GM21447 (cell line): ENCODE data around the gene TEX13B.
"Not testable (repeated sequence)": the region's sequence is repeated elsewhere in the genome, so short reads cannot be mapped to it uniquely, and the experiment has no call there.

Experiments
- ATAC-seq: cut with Tn5 transposase; IDR thresholded peaks from one replicate; pipeline ENCODE4 v1.9.1; 2021; ENCODE audit not compliant: unreplicated experiment

TEX13B gene, protein sequence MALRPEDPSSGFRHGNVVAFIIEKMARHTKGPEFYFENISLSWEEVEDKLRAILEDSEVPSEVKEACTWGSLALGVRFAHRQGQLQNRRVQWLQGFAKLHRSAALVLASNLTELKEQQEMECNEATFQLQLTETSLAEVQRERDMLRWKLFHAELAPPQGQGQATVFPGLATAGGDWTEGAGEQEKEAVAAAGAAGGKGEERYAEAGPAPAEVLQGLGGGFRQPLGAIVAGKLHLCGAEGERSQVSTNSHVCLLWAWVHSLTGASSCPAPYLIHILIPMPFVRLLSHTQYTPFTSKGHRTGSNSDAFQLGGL

DNA sequence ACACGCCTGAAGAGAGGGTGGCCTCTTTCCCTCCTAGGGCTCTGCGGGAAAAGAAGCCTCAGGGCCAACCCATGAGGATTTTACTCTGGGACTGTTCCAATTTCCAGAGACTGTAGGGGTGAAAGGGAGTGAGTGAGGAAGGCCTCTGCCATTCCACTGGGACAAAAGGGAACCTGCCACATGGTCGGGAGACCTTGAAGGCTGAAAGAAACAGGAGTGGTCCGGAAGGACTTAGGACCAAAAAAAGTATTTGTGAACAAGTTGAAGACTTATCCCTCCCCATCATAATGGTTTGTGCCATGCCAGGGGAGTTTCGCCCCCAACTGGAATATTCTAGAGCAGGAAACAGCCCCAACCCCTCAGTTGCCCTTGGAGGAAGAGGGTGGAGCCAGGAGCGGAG is at the start of gene TEX13B:
TEX13B (minus strand) TSS at position 15 of the 400 bp plus-strand sequence. CDS start 243 bp downstream, outside the sequence.
- no peak for ATAC-seq

DNA sequence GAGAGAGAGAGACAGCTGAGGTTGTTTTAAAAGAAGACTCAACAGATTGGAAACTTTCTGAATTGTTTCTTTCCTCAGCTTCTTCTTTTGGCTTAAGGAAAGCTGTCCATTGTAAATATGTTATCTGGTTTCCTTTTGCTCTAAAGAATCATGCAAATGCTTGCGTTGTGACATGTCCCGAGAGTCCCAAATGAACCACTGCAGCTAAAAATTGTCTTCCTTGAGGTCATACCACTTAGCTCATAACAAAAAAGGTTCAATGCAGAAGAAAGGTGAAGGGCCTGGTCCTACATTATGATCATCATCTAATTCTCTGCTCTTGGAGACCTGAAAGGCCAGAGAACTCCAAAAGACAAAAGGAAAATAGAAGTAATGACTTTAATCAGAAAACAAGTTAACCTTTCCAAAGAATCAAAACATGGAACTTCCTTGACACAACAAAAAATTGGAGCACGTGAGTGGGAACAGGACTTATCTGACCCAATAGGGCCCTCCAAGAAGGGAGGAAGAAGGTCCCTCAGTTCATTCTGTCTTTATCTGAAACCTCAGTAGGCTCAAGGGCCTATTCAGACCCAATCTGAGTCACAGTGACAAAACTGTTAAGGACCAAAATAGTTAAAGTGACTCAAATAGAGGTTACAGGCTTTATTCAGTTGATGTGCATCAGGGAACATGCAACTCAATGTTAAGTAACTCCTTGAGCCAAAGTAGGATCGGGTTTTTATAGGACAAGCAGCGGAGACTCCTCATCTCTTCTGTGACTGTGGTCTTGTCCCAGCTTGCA is 48.0 kb upstream of the TEX13B start:
- no peak for ATAC-seq

DNA sequence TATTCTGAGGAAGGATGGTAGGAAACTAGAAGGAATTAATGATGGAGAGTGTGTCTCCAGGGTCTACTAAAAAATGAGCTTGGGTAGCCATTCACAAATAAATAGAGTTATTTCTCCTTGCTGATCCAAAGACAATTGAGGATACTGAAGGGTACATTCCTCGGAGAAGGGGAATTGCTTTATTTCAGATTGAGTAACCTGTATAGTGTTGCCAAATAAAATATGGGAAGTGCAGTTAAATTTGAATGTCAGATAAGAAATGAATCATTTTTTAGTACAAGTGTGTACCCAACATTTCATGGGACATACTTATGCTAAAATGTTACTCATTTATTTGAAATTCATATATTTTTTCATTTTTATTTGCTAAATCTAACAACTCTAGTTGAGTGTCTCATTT is 46.7 kb upstream of the TEX13B start:
- no peak for ATAC-seq

DNA sequence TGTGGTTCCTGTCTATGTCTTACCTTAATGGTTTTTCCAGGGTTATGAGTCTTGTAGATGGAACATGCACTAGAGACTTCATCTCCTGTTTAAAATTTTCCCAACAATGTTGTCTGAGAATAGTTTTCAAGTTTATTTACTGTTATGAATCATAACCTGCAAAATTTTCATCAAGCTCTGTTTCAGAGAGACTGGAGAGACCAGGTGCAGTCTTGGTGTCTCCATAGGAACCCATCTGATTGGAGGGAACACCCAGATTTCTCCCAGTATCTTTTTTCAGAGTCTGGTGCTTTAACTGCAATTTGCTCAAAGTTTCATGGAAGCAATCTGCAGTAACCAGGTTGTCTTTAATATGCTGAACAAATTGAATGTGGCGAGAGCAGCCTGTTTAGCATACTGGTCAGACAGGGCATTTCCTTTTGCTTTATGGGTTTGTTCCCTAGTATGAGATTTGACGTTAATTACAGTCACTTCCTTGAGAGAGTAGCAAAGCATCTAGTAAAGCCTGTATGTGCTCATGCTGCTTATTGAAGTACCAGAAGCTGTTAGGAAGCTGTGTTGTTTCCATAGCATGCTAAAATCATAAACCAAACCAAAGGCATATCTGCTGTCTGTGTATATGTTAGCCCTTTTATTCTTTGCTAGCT is 43.9 kb upstream of the TEX13B start:
- ATAC-seq: no peak

DNA sequence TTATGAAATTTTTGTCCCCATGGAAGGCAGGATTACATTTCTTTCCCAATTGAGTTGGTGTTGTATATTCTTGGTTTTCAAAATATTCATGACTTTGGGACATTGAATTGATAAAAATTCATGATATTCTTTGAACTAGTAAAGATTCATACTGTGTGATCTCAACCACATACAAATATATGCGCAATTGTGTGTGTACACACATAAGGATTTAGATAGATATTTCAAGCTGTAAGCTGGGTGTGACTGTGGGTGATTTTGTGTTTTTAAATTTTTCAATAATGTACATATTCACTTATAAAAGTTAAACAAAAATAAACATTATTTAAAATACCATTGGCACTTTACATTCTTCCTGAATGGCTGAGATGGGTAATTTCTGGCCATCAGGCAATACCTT is 43.2 kb upstream of the TEX13B start:
- no peak for ATAC-seq

- ATAC-seq: no peak
These were observed 40.4 kb upstream of the TEX13B start for GRCh38 chrX:108022491-108023089.

GRCh38 chrX:108020631-108021030 is 38.5 kb upstream of the TEX13B start:
- ATAC-seq: no peak

GRCh38 chrX:108019382-108019875 is 37.3 kb upstream of the TEX13B start:
- ATAC-seq: no peak

- no peak for ATAC-seq
These were observed 36.6 kb upstream of the TEX13B start for GRCh38 chrX:108018656-108019381.

DNA sequence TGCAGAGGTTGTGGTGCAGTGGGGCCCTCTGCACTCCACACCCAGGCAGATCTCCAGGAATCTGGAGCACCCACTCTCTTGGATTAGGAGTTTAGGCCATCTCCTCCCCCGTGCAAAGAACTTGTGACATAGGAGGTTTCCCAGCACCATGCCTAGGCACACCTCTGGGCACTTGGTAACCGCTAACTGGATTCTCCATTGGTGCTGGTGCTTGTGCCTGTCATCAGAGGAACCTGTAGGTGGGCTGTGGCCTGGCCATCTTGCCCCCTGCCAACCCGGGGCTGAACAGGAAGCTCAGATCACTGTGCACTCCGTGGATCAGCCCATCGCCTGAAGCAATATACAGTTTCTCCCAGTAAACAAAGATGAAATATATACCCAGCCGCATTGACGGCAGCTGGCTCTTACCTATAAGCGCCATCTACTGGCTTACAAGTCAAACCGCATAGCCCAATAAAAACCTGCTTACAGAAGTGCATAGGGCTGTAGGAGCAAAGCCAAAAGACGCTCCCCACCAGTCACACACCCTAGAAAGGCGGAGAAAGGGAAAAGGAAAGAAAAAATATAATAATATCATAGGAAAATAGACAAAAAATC is 19.1 kb upstream of the TEX13B start:
- ATAC-seq: no peak

DNA sequence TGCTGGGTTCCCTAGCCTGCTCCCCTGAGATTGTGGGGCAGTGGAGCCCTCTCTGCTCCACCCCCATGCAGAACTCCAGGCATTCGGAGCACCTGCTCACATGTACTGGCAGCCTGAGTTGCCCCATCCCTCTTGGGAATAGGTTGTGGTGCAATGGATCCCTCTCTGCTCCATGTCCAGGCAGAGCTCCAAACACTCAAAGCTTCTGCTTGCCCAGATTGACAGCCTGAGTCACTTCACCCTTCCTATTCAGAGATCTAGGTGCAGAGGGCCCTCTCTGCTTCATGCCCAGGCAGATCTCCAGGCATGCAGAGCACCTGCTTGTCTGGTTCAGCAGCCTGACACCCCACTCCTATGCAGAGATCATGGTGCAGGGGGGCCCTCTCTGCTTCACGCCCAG is 18.6 kb upstream of the TEX13B start:
- no peak for ATAC-seq

DNA sequence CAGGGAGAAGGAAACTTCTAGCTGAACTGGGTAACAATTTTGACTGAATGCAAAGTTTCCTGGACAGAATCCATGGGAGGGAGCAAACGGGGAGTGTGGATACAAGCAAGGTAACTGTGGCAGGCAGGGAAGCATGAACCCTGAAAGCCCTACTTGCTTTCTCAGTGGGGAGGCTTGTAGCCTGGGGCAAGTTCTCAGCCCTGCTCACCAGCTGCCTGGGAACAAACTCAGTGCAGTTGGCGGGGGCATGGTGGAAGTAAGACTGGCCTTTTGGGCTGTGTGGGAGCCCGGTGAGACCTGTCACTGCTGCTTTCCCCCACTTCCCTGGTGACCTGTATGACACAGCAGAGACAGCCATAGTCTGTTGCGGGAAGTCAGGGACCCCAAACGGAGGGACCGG is 14.0 kb upstream of the TEX13B start:
- no peak for ATAC-seq

DNA sequence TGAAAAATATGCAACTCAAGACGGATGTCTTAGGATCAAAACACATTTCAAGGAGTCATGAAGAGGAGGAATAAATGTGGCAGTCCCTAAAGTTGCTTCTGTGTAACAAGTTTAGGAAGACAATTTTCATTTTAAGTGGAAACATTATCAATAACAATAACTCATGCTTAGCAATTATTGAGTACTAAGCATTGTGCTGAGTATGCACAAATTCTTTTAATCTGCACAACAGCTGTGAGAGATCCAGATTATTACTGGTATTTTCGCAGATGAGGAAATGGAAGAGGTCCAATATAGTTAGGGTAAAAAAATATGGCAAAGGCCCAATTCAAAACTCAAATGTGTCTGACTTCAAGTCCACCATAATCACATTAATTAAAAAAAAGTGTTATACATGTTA is 2.9 kb upstream of the TEX13B start:
- ATAC-seq: no peak

GRCh38 chrX:107979534-107979933 is 2.6 kb downstream of the TEX13B start:
- ATAC-seq: no peak

DNA sequence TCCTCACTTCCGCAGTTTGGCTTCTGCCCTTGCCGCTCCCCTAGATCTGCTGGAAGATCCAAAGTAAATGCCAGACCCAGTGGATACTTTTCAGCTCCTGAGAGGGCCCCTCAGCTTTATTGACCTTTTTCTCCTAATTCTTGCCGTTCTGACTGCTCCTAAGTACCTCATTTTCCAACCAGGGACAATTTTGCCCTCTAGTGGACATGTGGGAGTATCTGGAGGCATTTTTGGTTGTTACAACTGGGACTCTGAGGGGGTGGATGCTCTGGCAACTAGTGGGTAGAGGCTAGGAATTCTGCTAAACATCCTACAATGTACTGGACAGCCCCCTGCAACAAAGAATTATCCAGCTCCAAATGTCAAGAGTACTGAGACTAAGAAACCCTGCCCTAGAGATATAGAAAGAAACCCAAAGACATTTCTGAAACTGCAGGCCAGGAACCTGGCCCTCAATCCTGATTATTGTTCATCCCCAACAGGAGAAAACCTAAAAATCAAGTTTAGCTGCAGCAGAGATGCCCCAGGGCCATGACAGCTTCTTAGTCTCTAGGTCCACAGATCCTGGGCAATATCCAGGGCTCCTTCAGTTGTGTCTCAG is 3.4 kb downstream of the TEX13B start:
- ATAC-seq: no peak

GRCh38 chrX:107978071-107978470 is 4.1 kb downstream of the TEX13B start:
- no peak for ATAC-seq

GRCh38 chrX:107971636-107972035 is 10.5 kb downstream of the TEX13B start:
- no peak for ATAC-seq

DNA sequence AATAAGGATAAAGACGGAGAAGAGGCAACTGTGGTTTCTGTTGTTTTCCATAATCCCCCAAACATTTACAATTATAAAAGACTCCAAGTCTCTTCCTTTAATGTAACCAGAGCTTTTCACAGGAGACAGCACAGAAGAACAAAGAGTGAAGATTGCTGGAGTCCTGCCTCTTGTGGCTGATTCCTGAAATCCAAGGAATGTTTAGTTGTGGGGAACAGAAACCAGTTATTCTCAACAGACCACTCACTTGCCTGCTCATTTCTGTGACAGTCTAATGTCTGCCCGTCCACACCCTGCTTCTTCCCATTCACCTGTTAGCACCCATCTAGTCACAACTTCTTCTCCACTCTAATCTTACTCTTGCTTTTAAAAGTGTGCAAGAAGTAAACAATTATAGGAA is 12.1 kb downstream of the TEX13B start:
- ATAC-seq: no peak

DNA sequence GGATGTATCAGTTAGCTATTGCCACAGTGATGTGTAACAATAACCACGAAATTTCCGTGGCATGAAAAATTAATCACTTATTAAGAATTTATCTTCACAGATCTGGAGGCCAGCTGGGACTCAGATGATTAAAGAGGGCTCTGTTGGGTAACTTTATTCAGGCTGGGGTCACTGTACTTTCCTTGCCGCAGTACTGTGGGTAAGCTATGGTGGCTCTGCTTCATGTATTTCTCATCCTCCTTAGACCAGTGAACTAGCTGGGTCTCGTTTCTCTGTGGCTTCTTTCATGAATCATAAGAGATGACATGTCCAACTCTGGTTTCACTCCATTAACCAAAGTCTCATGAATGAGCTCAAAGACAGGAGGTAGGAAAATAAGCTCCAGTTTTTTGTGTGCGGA is 13.5 kb downstream of the TEX13B start:
- ATAC-seq: no peak

GRCh38 chrX:107955337-107955736 is 26.8 kb downstream of the TEX13B start:
- ATAC-seq: not testable (repeated sequence)
